HCT116 (cell line): ENCODE measurements around the gene PRPF8. TPM values are rescaled to one million over a fixed set of nuclear protein-coding genes. Genes with fewer than 3 reads are reported as not detected.

Experiments used
- ATAC-seq: fragments of 200-7000 bp; cut with Tn5 transposase; 2 replicates; pipeline ENCODE4 v1.9.1; 2020; ENCODE audit warnings: mild to moderate bottlenecking, moderate library complexity
- BruUV-seq: library from RNA; stranded (reverse); fragments of 400-500 nt; replicated peaks from 2 replicates; lab custom pipeline; 2021; lab: Mats Ljungman, UMichigan
- CTCF ChIA-PET: fragments of 300-600 bp; sonication (Branson Sonifier 250); formaldehyde crosslinking; loops from one replicate; lab custom pipeline; 2021; ENCODE audit warnings: antibody characterized with exemption; lab: Charles Lee
- POLR2A ChIA-PET: fragments of 300-600, 350-600 bp; sonication (Branson Sonifier 250); formaldehyde crosslinking; loops from one replicate; lab custom pipeline; 2021; ENCODE audit warnings: antibody characterized with exemption; lab: Charles Lee
- RAD21 ChIA-PET, 2 experiments: fragments of 300-600 bp; sonication (Branson Sonifier 250); formaldehyde crosslinking; loops; one replicate each; lab custom pipeline; 2023; ENCODE audit warnings: low total read pairs in 2 of 2; ENCODE audit not compliant: uncharacterized antibody in 2 of 2, unreplicated experiment in 2 of 2, low non-redundant PET in 1 of 2; lab: Charles Lee
- DNase-seq: peaks from one replicate; pipeline ENCODE4 v3.0.0-alpha.2; 2010; ENCODE audit warnings: low read depth, low spot score
- H2AFZ ChIP-seq: fragments of 200-600 bp; shearing (Covaris generic), sonication (generic); 2 replicates; pipeline ENCODE4 v1.6.1; 2017; ENCODE audit warnings: low read depth, mixed run types, mixed read lengths, antibody characterized with exemption, low read length; ENCODE audit not compliant: poor library complexity, severe bottlenecking
- H3K27ac ChIP-seq: 2 replicates; pipeline ENCODE4 v1.5.1; 2012; ENCODE audit warnings: low read depth, low read length
- H3K27me3 ChIP-seq: fragments of 200-600 bp; sonication (generic); 2 replicates; pipeline ENCODE4 v1.6.1; 2016; ENCODE audit warnings: mixed run types, low read length, mixed read lengths; ENCODE audit not compliant: insufficient read depth
- H3K36me3 ChIP-seq, 2 experiments: fragments of 200-500 bp in 1 of 2; fragments of 200-600 bp in 1 of 2; sonication (Bioruptor generic) in 1 of 2; sonication (generic) in 1 of 2; 2 replicates each; pipeline versions ENCODE4 v1.5.1 to v1.6.1; 2014 to 2016; ENCODE audit warnings: low read length in 2 of 2, inconsistent platforms in 1 of 2, mixed read lengths in 1 of 2, mixed run types in 1 of 2; ENCODE audit not compliant: insufficient read depth in 2 of 2, control insufficient read depth in 1 of 2
- H3K4me1 ChIP-seq, 2 experiments: fragments of 200-600 bp in 1 of 2; sonication (generic) in 1 of 2; 2 replicates each; pipeline versions ENCODE4 v1.5.1 to v1.6.1; 2012 to 2017; ENCODE audit warnings: low read length in 2 of 2, inconsistent platforms in 1 of 2, mild to moderate bottlenecking in 1 of 2, mixed read lengths in 1 of 2, mixed run types in 1 of 2, moderate library complexity in 1 of 2; ENCODE audit not compliant: insufficient read depth in 2 of 2, control insufficient read depth in 1 of 2
- H3K4me2 ChIP-seq: fragments of 200-600 bp; sonication (generic); 2 replicates; pipeline ENCODE4 v1.6.1; 2017; ENCODE audit warnings: mixed run types, low read length, mixed read lengths
- H3K4me3 ChIP-seq, 2 experiments: fragments of 200-600 bp in 1 of 2; sonication (generic) in 1 of 2; replicated peaks in 1 of 2; 2 replicates each; pipeline ENCODE4 v1.5.1; 2011 to 2016; ENCODE audit warnings: low read length in 2 of 2, control low read depth in 1 of 2, low read depth in 1 of 2, mild to moderate bottlenecking in 1 of 2, mixed read lengths in 1 of 2, mixed run types in 1 of 2
- H3K79me2 ChIP-seq: fragments of 200-600 bp; sonication (generic); 2 replicates; pipeline ENCODE4 v1.6.1; 2017; ENCODE audit warnings: mild to moderate bottlenecking, mixed run types, low read length, moderate library complexity, mixed read lengths; ENCODE audit not compliant: insufficient read depth
- H3K9ac ChIP-seq: fragments of 200-600 bp; sonication (generic); 2 replicates; pipeline ENCODE4 v1.6.1; 2016; ENCODE audit warnings: low read length, mixed read lengths
- H3K9me2 ChIP-seq: fragments of 200-600 bp; sonication (generic), shearing (Covaris generic); 2 replicates; pipeline ENCODE4 v1.6.1; 2017; ENCODE audit warnings: mixed run types, mild to moderate bottlenecking, moderate library complexity; ENCODE audit not compliant: insufficient read depth
- H3K9me3 ChIP-seq, 2 experiments: fragments of 200-500 bp in 1 of 2; fragments of 200-600 bp in 1 of 2; sonication (Bioruptor generic) in 1 of 2; sonication (generic) in 1 of 2; 2 replicates each; pipeline ENCODE4 v1.6.1; 2014 to 2017; ENCODE audit warnings: low read length in 2 of 2, mixed read lengths in 2 of 2, inconsistent platforms in 1 of 2, low read depth in 1 of 2, mild to moderate bottlenecking in 1 of 2, mixed run types in 1 of 2, moderate library complexity in 1 of 2; ENCODE audit not compliant: control insufficient read depth in 1 of 2, insufficient read depth in 1 of 2
- H4K20me1 ChIP-seq: fragments of 200-600 bp; sonication (generic), shearing (Covaris generic); 2 replicates; pipeline ENCODE4 v1.6.1; 2017; ENCODE audit warnings: mixed run types, mild to moderate bottlenecking, moderate library complexity; ENCODE audit not compliant: insufficient read depth
- CBX3 ChIP-seq: IDR thresholded peaks from 2 replicates; pipeline ENCODE4 v1.6.1; 2012; ENCODE audit warnings: low read depth
- CEBPB ChIP-seq: IDR thresholded peaks from 2 replicates; pipeline ENCODE4 v1.6.1; 2012; ENCODE audit warnings: low read depth
- ELF1 ChIP-seq: IDR thresholded peaks from 2 replicates; pipeline ENCODE4 v1.6.1; 2012; ENCODE audit warnings: low read depth, borderline replicate concordance
- EZH2 ChIP-seq: fragments of 200-600 bp; sonication (generic); IDR thresholded peaks from 2 replicates; pipeline ENCODE4 v1.6.1; 2017; ENCODE audit warnings: antibody characterized with exemption, mixed run types
- POLR2A ChIP-seq: IDR thresholded peaks from 2 replicates; pipeline ENCODE4 v1.7.0; 2011; ENCODE audit warnings: borderline replicate concordance; ENCODE audit not compliant: insufficient read depth, insufficient read length; ENCODE audit errors: extremely low read depth
- POLR2AphosphoS5 ChIP-seq: IDR thresholded peaks from 2 replicates; pipeline ENCODE4 v1.6.1; 2011; ENCODE audit warnings: mild to moderate bottlenecking, low read depth, low read length, moderate library complexity
- RAD21 ChIP-seq: IDR thresholded peaks from 2 replicates; pipeline ENCODE4 v1.6.1; 2012; ENCODE audit warnings: low read depth, mild to moderate bottlenecking
- SIN3A ChIP-seq: IDR thresholded peaks from 2 replicates; pipeline ENCODE4 v1.6.1; 2012; ENCODE audit warnings: low read depth
- SP1 ChIP-seq: IDR thresholded peaks from 2 replicates; pipeline ENCODE4 v1.6.1; 2012; ENCODE audit warnings: low read depth
- SRF ChIP-seq: IDR thresholded peaks from 2 replicates; pipeline ENCODE4 v1.6.1; 2012; ENCODE audit warnings: low read depth
- TCF7L2 ChIP-seq: IDR thresholded peaks from 2 replicates; pipeline ENCODE4 v1.7.0; 2011; ENCODE audit warnings: borderline replicate concordance, inconsistent platforms; ENCODE audit not compliant: insufficient read depth, insufficient read length; ENCODE audit errors: extremely low read depth
- YY1 ChIP-seq: IDR thresholded peaks from 2 replicates; pipeline ENCODE4 v1.6.1; 2011; ENCODE audit warnings: low read length, low read depth, moderate library complexity, mild to moderate bottlenecking; ENCODE audit not compliant: insufficient replicate concordance; ENCODE audit errors: extremely low read depth
- ZNF274 ChIP-seq: fragments of 200-500 bp; sonication (Bioruptor generic); IDR thresholded peaks from 2 replicates; pipeline ENCODE4 v1.6.1; 2014; ENCODE audit warnings: mild to moderate bottlenecking, low read depth, low read length, inconsistent platforms
- intact Hi-C: fragments of 100-400 bp; cut with micrococcal nuclease; formaldehyde crosslinking; loops from 2 replicates; pipeline ENCODE4 v1.10.0; 2022
- total RNA-seq: library from RNA; stranded (reverse); gene quantifications from one replicate; pipeline ENCODE4 v1.2.1, GENCODE V29; 2021; ENCODE audit not compliant: unreplicated experiment
- TF ChIP-seq, protein P1 (sequence below), 3 experiments: fragments of 200-600 bp in 1 of 3; sonication (generic) in 1 of 3; IDR thresholded peaks in 2 of 3; conservative IDR thresholded peaks in 1 of 3; 2 replicates each; pipeline ENCODE4 v1.5.1; 2012 to 2017; ENCODE audit warnings: low read depth in 2 of 3, low read length in 2 of 3, antibody characterized with exemption in 1 of 3, borderline replicate concordance in 1 of 3, control low read depth in 1 of 3, mild to moderate bottlenecking in 1 of 3, mixed read lengths in 1 of 3, mixed run types in 1 of 3, moderate library complexity in 1 of 3; ENCODE audit not compliant: insufficient read depth in 1 of 3
- TF ChIP-seq, protein P2 (sequence below): IDR thresholded peaks from 2 replicates; pipeline ENCODE4 v1.6.1; 2012; ENCODE audit warnings: low read depth
- TF ChIP-seq, protein P3 (sequence below): IDR thresholded peaks from 2 replicates; pipeline ENCODE4 v1.6.1; 2012
- TF ChIP-seq, protein P4 (sequence below): IDR thresholded peaks from 2 replicates; pipeline ENCODE4 v1.6.1; 2011; ENCODE audit warnings: mild to moderate bottlenecking, low read length, moderate library complexity; ENCODE audit not compliant: insufficient replicate concordance; ENCODE audit errors: extremely low read depth

The PRPF8 gene
- total RNA-seq, 1 experiment from 2014 or later = 386 TPM

DNA sequence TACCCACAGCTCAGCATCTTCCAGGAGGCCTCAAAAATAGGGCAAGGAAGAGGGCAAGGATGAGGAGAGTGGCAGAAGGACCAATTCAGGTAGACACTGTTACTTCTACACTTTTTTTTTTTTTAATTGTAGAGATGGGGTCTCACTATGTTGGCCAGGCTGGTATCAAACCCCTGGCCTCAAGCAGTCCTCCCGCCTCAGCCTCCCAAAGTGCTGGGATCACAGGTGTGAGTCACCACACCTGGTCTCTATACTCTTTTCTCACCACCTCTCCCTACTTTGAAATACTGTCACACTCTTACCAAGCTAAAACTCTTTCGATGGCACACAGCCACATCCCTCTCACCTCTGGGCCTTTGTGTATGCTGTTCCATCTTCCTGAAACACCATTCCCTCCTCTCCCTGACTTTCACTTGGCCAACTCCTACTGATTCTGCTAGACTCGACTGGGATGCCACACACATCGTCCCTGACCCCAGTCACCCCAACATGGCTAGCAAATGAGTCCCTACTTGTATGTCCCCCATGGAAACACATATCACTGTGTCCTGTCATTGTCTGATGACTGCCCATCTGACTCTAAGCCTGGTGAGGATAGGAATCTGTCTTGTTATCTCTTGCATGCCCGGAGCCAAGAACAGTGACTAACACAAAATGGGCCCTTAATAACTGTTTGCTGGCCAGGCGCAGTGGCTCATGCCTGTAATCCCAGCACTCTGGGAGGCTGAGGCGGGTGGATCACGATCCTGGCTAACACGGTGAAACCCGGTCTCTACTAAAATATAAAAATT is 48.8 kb downstream of the PRPF8 start:
- no TSS peak for BruUV-seq
- TF ChIP-seq, protein P1, sequence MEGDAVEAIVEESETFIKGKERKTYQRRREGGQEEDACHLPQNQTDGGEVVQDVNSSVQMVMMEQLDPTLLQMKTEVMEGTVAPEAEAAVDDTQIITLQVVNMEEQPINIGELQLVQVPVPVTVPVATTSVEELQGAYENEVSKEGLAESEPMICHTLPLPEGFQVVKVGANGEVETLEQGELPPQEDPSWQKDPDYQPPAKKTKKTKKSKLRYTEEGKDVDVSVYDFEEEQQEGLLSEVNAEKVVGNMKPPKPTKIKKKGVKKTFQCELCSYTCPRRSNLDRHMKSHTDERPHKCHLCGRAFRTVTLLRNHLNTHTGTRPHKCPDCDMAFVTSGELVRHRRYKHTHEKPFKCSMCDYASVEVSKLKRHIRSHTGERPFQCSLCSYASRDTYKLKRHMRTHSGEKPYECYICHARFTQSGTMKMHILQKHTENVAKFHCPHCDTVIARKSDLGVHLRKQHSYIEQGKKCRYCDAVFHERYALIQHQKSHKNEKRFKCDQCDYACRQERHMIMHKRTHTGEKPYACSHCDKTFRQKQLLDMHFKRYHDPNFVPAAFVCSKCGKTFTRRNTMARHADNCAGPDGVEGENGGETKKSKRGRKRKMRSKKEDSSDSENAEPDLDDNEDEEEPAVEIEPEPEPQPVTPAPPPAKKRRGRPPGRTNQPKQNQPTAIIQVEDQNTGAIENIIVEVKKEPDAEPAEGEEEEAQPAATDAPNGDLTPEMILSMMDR (IDR thresholded peaks at IDR 0.05 in 2 of 3, conservative IDR thresholded peaks at IDR 0.05 in 1 of 3; ENCODE audit: borderline replicate concordance in 1 of 3, insufficient read depth in 1 of 3, low read depth in 2 of 3, low read length in 2 of 3) = no peak
- TF ChIP-seq EZH2 (no peak), CBX3 (no peak), RAD21 (no peak), POLR2A (no peak), SP1 (no peak), YY1 (no peak), SIN3A (no peak), CEBPB (no peak), ZNF274 (no peak), TCF7L2 (no peak), SRF (no peak), ELF1 (no peak), POLR2AphosphoS5 (no peak)
- TF ChIP-seq, protein P2, sequence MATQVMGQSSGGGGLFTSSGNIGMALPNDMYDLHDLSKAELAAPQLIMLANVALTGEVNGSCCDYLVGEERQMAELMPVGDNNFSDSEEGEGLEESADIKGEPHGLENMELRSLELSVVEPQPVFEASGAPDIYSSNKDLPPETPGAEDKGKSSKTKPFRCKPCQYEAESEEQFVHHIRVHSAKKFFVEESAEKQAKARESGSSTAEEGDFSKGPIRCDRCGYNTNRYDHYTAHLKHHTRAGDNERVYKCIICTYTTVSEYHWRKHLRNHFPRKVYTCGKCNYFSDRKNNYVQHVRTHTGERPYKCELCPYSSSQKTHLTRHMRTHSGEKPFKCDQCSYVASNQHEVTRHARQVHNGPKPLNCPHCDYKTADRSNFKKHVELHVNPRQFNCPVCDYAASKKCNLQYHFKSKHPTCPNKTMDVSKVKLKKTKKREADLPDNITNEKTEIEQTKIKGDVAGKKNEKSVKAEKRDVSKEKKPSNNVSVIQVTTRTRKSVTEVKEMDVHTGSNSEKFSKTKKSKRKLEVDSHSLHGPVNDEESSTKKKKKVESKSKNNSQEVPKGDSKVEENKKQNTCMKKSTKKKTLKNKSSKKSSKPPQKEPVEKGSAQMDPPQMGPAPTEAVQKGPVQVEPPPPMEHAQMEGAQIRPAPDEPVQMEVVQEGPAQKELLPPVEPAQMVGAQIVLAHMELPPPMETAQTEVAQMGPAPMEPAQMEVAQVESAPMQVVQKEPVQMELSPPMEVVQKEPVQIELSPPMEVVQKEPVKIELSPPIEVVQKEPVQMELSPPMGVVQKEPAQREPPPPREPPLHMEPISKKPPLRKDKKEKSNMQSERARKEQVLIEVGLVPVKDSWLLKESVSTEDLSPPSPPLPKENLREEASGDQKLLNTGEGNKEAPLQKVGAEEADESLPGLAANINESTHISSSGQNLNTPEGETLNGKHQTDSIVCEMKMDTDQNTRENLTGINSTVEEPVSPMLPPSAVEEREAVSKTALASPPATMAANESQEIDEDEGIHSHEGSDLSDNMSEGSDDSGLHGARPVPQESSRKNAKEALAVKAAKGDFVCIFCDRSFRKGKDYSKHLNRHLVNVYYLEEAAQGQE = no peak
- TF ChIP-seq, protein P3, sequence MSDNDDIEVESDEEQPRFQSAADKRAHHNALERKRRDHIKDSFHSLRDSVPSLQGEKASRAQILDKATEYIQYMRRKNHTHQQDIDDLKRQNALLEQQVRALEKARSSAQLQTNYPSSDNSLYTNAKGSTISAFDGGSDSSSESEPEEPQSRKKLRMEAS = no peak
- TF ChIP-seq, protein P4, sequence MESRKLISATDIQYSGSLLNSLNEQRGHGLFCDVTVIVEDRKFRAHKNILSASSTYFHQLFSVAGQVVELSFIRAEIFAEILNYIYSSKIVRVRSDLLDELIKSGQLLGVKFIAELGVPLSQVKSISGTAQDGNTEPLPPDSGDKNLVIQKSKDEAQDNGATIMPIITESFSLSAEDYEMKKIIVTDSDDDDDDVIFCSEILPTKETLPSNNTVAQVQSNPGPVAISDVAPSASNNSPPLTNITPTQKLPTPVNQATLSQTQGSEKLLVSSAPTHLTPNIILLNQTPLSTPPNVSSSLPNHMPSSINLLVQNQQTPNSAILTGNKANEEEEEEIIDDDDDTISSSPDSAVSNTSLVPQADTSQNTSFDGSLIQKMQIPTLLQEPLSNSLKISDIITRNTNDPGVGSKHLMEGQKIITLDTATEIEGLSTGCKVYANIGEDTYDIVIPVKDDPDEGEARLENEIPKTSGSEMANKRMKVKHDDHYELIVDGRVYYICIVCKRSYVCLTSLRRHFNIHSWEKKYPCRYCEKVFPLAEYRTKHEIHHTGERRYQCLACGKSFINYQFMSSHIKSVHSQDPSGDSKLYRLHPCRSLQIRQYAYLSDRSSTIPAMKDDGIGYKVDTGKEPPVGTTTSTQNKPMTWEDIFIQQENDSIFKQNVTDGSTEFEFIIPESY = no peak
- TF ChIP-seq, all 23 proteins: peak for 0
- Histone ChIP-seq H3K9me2 (no peaks in the 10 kb centered on the region), H3K79me2 (no peaks in the 10 kb centered on the region), H2AFZ (no peak overlapping the region), H3K9ac (no peak overlapping the region), H3K4me1 (peaks cover 0 to 4% of the 10 kb centered on the region in 2 experiments; a peak in 2 of 4 replicates), H3K27me3 (no peaks in the 10 kb centered on the region), H3K4me3 (no peak overlapping the region), H3K27ac (no peak overlapping the region), H3K36me3 (no peaks in the 10 kb centered on the region), H4K20me1 (no peaks in the 10 kb centered on the region), H3K9me3 (no peaks in the 10 kb centered on the region), H3K4me2 (no peak overlapping the region)
- DNase-seq (no peak), ATAC-seq (no peak)
- intact Hi-C loops = loop anchor here (10.0 kb wide), 1 partner anchor 151 kb away; no protein-coding TSS in a partner anchor
- ChIA-PET CTCF (no interaction called here), POLR2A (no interaction called here), RAD21 (interaction anchor here in 1 of 2 experiments (0.7 kb wide), 1 partner anchor 578 kb away, joined by 4 read pairs; no protein-coding TSS in a partner anchor)
